A549 (cell line): ENCODE measurements around the gene XPR1.

Experiments used
- BCL3 ChIP-seq: fragments of >200 bp; sonication (Bioruptor Twin); formaldehyde crosslinking; IDR thresholded peaks from 3 replicates; pipeline ENCODE4 v1.6.1; 2016
- CTCF ChIP-seq: fragments of >200 bp; sonication (Bioruptor Twin); formaldehyde crosslinking; IDR thresholded peaks from 3 replicates; pipeline ENCODE4 v1.5.1; 2016
- ELK1 ChIP-seq: fragments of 150-350 bp; IDR thresholded peaks from 2 replicates; pipeline ENCODE4 v1.6.1; 2014; ENCODE audit warnings: low read depth, mild to moderate bottlenecking, low read length
- JUNB ChIP-seq: fragments of >200 bp; sonication (Bioruptor Twin); formaldehyde crosslinking; IDR thresholded peaks from 2 replicates; pipeline ENCODE4 v1.6.1; 2016
- MYC ChIP-seq: IDR thresholded peaks from 2 replicates; pipeline ENCODE4 v1.6.1; 2012; ENCODE audit warnings: mild to moderate bottlenecking, inconsistent platforms, low read length, improper control_type of control experiment, borderline replicate concordance
- NR3C1 ChIP-seq: fragments of >200 bp; sonication (Bioruptor Twin); formaldehyde crosslinking; IDR thresholded peaks from 3 replicates; pipeline ENCODE4 v1.6.1; 2017
- PBX3 ChIP-seq: IDR thresholded peaks from 2 replicates; pipeline ENCODE4 v1.6.1; 2012
- POLR2A ChIP-seq: IDR thresholded peaks from 2 replicates; pipeline ENCODE4 v1.6.1; 2012; ENCODE audit warnings: mild to moderate bottlenecking, low read length
- RAD21 ChIP-seq, 2 experiments: fragments of >200 bp in 1 of 2; sonication (Bioruptor Twin) in 1 of 2; formaldehyde crosslinking in 1 of 2; IDR thresholded peaks in 1 of 2; conservative IDR thresholded peaks in 1 of 2; 2 replicates in 1 of 2; 3 replicates in 1 of 2; pipeline ENCODE4 v1.6.1; 2012 to 2018; ENCODE audit warnings: inconsistent platforms in 1 of 2
- REST ChIP-seq: fragments of 200-600 bp; sonication (generic); IDR thresholded peaks from 2 replicates; pipeline ENCODE4 v1.6.1; 2016; ENCODE audit warnings: antibody characterized with exemption, mild to moderate bottlenecking, moderate library complexity
- RFX5 ChIP-seq: fragments of 450-650 bp; IDR thresholded peaks from 2 replicates; pipeline ENCODE4 v1.7.1; 2014; ENCODE audit warnings: antibody characterized with exemption, mild to moderate bottlenecking, moderate library complexity
- SMC3 ChIP-seq: fragments of >200 bp; sonication (Bioruptor Twin); formaldehyde crosslinking; IDR thresholded peaks from 3 replicates; pipeline ENCODE4 v1.6.1; 2018; ENCODE audit warnings: inconsistent platforms

GRCh38 chr1:180881806-180882509 lies 250.1 kb downstream of the XPR1 start:
- TF ChIP-seq CTCF (peak; percentile 76), POLR2A (no peak), JUNB (no peak), REST (no peak), RFX5 (no peak), SMC3 (peak; percentile 85), ELK1 (no peak), BCL3 (no peak), PBX3 (no peak), RAD21 (conservative IDR thresholded peaks at IDR 0.05 in 1 of 2, IDR thresholded peaks at IDR 0.05 in 1 of 2) (peak; percentile 78 to 79), NR3C1 (no peak), MYC (no peak)
